Smooth muscle cell (in vitro differentiated cells): ENCODE results near the gene PRSS27. TPM values are rescaled to one million over a fixed set of nuclear protein-coding genes. Genes with fewer than 3 reads are reported as not detected.

Experiments used
- DNase-seq: peaks from one replicate; lab custom pipeline; 2025; ENCODE audit not compliant: unreplicated experiment; lab: John Stamatoyannopoulos, UW
- H2AFZ ChIP-seq: fragments of 200-600 bp; sonication (generic); 2 replicates; pipeline ENCODE4 v1.6.0; 2016; ENCODE audit warnings: antibody characterized with exemption, low read depth, mild to moderate bottlenecking
- H3F3A ChIP-seq: fragments of 200-600 bp; sonication (generic); 2 replicates; pipeline ENCODE4 v1.6.0; 2017; ENCODE audit warnings: antibody characterized with exemption, low read depth
- H3K27ac ChIP-seq: fragments of 200-600 bp; sonication (generic); 2 replicates; pipeline ENCODE4 v1.5.1; 2016; ENCODE audit warnings: low read depth, mild to moderate bottlenecking
- H3K27me3 ChIP-seq: fragments of 200-600 bp; sonication (generic); 2 replicates; pipeline ENCODE4 v1.6.1; 2016; ENCODE audit warnings: low read depth, mild to moderate bottlenecking
- H3K36me3 ChIP-seq: fragments of 200-600 bp; sonication (generic); 2 replicates; pipeline ENCODE4 v1.5.1; 2016; ENCODE audit warnings: low read depth
- H3K4me1 ChIP-seq: fragments of 200-600 bp; sonication (generic); 2 replicates; pipeline ENCODE4 v1.5.1; 2016; ENCODE audit warnings: low read depth
- H3K4me2 ChIP-seq: fragments of 200-600 bp; sonication (generic); 2 replicates; pipeline ENCODE4 v1.6.0; 2016; ENCODE audit warnings: mild to moderate bottlenecking
- H3K4me3 ChIP-seq: fragments of 200-600 bp; sonication (generic); 2 replicates; pipeline ENCODE4 v1.5.1; 2016; ENCODE audit warnings: mild to moderate bottlenecking
- H3K79me2 ChIP-seq: fragments of 200-600 bp; sonication (generic); 2 replicates; pipeline ENCODE4 v1.6.0; 2016; ENCODE audit warnings: low read depth, mild to moderate bottlenecking
- H3K9ac ChIP-seq: fragments of 200-600 bp; sonication (generic); 2 replicates; pipeline ENCODE4 v1.6.0; 2016; ENCODE audit warnings: low read depth
- H3K9me3 ChIP-seq: fragments of 200-600 bp; sonication (generic); replicated peaks from 2 replicates; pipeline ENCODE4 v1.5.1; 2016; ENCODE audit warnings: low read depth
- H4K20me1 ChIP-seq: fragments of 200-600 bp; sonication (generic); 2 replicates; pipeline ENCODE4 v1.6.0; 2016; ENCODE audit warnings: low read depth
- CTCF ChIP-seq: fragments of 200-600 bp; sonication (generic); IDR thresholded peaks from 2 replicates; pipeline ENCODE4 v1.5.1; 2017; ENCODE audit warnings: borderline replicate concordance, mild to moderate bottlenecking, antibody characterized with exemption; ENCODE audit not compliant: insufficient read depth, poor library complexity, severe bottlenecking
- WGBS: methylation state at CpG from one replicate; pipeline ENCODE4 v1.1.7; 2016; ENCODE audit warnings: low lambda C conversion rate; 5-methylcytosine and 5-hydroxymethylcytosine counted together
- polyA plus RNA-seq: library from polyadenylated mRNA; unstranded; fragments of >200 nt; fragmentation: Nextera tagmentation; extraction: Ambion mirVana; gene quantifications from 2 replicates; pipeline ENCODE4 v1.2.1, GENCODE V29; 2016
- total RNA-seq: library from RNA; depleted of rRNA; stranded (reverse); fragments of >200 nt; gene quantifications from 2 replicates; pipeline ENCODE4 v1.2.3, GENCODE V29; 2014

PRSS27 gene
- total and polyA plus RNA-seq, 2 experiments from 2014 or later, result 0.63 to 3.3 TPM

- TF ChIP-seq CTCF, result no peak
- H4K20me1 ChIP-seq, result peaks cover 69% of the 10 kb centered on the region
- 97% methylated on average over 15 of the region's 15 CpGs for WGBS
Observed at GRCh38 chr16:2701272-2701671, 18.8 kb downstream of the PRSS27 start.

DNA sequence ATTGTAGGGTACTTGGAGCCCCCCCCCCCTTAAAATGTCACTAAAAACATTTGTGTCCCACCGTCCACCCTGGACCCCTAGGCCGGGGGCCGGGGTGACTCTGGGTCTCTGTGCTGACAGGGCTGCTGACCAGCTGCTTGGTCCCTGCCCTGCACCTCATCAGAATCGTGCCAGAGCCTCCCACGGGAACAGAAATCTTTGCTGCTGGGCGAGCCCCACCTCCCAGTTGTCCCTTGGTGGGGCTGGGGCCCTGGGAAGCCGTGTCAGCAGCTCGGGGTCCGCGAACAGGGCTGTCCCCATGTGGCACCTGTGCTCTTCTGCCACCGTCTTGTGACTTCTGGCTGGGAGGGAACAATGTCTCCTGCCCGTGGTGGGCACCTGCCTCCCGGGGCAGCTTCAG lies 19.2 kb downstream of the PRSS27 start:
- no peak overlapping the region for H3K9ac ChIP-seq
- no peaks in the 10 kb centered on the region for H3K36me3 ChIP-seq
- no peak overlapping the region for H2AFZ ChIP-seq
- no peak overlapping the region for H3K4me2 ChIP-seq
- H3K4me3 ChIP-seq, result no peak overlapping the region
- no peak overlapping the region for H3K27ac ChIP-seq
- no peaks in the 10 kb centered on the region for H3K9me3 ChIP-seq
- H3K79me2 ChIP-seq, result no peaks in the 10 kb centered on the region
- H4K20me1 ChIP-seq, result peaks cover 65% of the 10 kb centered on the region
- DNase-seq, result no peak
- WGBS, result 91% methylated on average over 13 of the region's 13 CpGs
- TF ChIP-seq CTCF, result no peak
- no peaks in the 10 kb centered on the region for H3F3A ChIP-seq
- no peaks in the 10 kb centered on the region for H3K4me1 ChIP-seq
- no peaks in the 10 kb centered on the region for H3K27me3 ChIP-seq

More at GRCh38 chr16:2701272-2701671, 18.8 kb downstream of the PRSS27 start:
- no peaks in the 10 kb centered on the region for H3K4me1 ChIP-seq
- H2AFZ ChIP-seq, result no peak overlapping the region
- no peaks in the 10 kb centered on the region for H3K36me3 ChIP-seq
- no peaks in the 10 kb centered on the region for H3F3A ChIP-seq
- H3K9me3 ChIP-seq, result no peaks in the 10 kb centered on the region
- no peaks in the 10 kb centered on the region for H3K79me2 ChIP-seq
- H3K27ac ChIP-seq, result no peak overlapping the region
- no peak for DNase-seq
- H3K4me2 ChIP-seq, result no peak overlapping the region
- H3K4me3 ChIP-seq, result no peak overlapping the region
- no peak overlapping the region for H3K9ac ChIP-seq
- no peaks in the 10 kb centered on the region for H3K27me3 ChIP-seq

DNA sequence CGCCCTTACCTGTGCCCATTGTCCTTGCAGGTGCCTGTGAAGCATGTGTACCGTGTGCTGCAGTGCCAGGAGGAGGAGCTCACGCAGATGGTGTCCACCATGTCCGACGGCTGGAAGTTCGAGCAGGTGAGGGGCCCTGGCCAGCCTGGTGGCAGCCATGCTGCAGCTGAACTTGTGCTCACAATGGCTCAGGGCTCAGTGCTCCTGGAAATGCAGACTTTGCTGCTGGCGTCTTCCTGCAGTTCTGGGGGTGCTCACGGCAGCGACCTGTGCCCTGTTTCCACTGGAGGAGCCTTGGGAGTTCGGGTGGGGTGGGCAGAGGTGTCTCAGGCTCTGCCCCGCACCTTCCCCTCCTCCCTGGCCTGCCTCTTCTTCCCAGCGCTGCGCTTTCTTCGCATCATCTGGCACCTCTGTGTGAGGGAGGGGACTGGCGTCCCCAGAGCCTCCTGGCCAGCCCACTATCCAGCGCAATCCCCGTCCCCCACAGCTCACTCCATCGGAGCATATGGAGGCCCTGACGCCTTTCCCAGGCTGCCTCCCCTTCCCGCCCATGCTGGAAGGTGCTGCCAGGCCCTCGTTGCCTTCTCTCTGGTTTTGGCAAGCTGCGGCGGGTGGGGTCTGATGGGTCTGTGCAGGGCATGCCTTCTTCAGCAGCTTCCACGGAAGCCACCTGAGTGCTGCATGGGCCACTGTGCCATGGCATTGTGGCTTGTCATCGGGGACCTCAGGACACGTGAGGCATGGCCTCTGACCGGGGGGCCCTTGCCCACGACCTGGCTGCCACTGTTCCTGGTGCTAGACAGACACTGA lies 20.0 kb downstream of the PRSS27 start:
- 97% methylated on average over 27 of the region's 28 CpGs for WGBS
- no peak for TF ChIP-seq CTCF
- Histone ChIP-seq H3K27ac (no peak overlapping the region), H3K27me3 (no peaks in the 10 kb centered on the region), H3K4me1 (no peaks in the 10 kb centered on the region), H3K9me3 (no peaks in the 10 kb centered on the region), H3K4me2 (no peak overlapping the region), H3K36me3 (no peaks in the 10 kb centered on the region), H2AFZ (no peak overlapping the region), H4K20me1 (peaks cover 57% of the 10 kb centered on the region), H3K4me3 (no peak overlapping the region), H3K9ac (no peak overlapping the region), H3F3A (no peaks in the 10 kb centered on the region), H3K79me2 (no peaks in the 10 kb centered on the region)
- DNase-seq, result no peak
